Right renal pelvis (tissue), 4 donors: Measurements from ENCODE around the gene CCDC33. TPM values are rescaled to one million over a fixed set of nuclear protein-coding genes. Genes with fewer than 3 reads are reported as not detected.

ENCODE experiments used
- DNase-seq, 4 donors: peaks; one replicate each; pipeline ENCODE4 v3.0.0-alpha.2; 2013; ENCODE audit warnings: low read depth in 4 of 4, low spot score in 3 of 4, missing footprints in 1 of 4
- polyA plus RNA-seq, 4 donors: library from polyadenylated mRNA; unstranded; fragments of 120-200 nt; gene quantifications; one replicate each; pipeline ENCODE4 v1.2.1, GENCODE V29; 2013; ENCODE audit not compliant: insufficient read length in 4 of 4

Gene CCDC33
- polyA plus RNA-seq, 4 donors, result 3.9 to 6.2 (median 5.2) TPM

DNA sequence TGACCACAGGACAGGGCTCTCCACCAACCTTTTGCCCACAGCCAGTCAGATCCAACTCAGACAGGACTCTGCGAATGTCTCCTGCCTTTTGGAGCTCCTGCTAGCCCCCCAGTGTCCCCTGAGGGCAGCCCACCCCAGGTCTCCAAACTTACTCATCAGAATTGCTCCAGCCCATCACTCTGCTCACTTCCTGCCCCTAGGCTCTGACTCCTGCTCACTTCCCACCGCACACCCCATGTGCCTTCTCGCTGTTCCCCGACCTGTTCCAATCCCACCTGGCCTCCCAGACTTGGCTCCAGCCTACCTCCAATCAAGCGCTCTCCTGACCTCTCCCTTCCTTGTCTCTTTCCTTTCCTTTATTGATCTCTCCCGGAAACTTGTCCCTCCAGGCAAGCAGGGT is 27.6 kb upstream of the CCDC33 start:
- no peak for DNase-seq

- DNase-seq, result no peak
These were observed 27.1 kb upstream of the CCDC33 start for GRCh38 chr15:74208901-74209559.

DNA sequence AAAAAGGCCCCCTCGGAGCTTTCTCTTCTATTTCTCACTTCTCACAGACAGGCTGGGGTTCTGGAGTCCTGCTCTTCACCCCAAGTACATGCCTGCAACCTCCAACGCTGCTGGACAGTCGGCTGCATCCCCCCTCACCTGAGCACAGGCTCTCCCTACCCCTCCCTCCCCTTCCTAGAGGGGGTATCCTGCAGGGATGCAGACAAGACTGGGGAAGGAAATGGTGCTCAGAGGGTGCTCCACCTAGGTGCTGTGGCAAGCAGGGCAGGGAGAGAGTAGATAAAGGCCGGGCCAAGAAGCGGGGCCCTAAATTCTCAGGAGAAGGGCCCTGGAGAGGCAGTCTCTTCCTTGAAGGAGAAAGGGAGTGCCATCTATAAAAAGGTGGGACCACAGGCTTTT is 26.6 kb upstream of the CCDC33 start:
- no peak for DNase-seq

DNA sequence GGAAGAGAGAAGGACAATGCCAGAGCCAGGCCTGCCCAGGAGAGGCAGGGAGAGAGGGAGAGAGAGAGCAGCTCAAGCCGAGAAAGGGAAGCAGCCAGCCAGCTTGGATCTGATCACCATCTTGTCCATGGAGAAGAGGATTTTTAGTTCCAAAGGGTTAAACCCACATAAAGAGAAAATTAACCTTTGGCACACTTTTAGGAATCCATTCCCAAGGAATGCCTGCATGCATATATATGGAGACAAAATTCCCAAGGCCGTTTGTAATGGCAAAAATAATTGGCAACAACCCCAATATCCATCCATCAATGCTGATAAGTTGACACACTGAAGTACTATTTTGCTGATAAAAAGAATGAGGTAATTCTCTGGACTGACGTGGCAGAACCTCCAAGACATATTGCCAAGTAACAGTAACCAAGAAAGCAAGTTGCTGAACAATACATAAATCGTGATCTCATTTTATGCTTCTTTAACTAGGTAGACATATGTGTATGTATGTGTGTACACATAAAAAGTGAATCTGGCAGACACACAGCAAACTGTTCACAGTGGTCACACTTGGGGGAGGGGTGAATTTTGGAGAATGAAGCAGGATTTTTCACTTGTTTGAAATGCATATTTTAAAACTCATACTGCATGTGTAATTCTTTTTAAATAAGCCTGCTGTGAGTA is 26.0 kb upstream of the CCDC33 start:
- no peak for DNase-seq

DNA sequence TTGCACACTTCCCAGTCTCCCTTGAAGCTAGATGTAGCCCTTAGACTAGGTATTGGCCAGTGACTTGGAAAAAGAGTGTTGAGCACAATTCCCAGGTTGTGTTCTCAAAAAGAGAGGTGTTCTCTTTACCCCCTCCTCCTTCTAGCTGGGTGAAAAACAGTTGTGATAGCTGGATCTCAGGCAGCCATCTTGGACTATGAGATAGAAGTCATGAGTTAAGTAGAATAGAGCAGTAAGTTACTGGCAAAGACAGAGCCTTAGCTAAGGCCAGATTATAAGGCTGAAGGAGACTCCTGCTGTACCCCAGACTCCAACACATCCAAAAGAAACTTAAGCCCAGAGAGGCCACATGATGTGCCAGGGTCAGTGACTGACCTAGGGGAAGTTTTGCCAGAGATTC is 25.4 kb upstream of the CCDC33 start:
- DNase-seq, result no peak

DNA sequence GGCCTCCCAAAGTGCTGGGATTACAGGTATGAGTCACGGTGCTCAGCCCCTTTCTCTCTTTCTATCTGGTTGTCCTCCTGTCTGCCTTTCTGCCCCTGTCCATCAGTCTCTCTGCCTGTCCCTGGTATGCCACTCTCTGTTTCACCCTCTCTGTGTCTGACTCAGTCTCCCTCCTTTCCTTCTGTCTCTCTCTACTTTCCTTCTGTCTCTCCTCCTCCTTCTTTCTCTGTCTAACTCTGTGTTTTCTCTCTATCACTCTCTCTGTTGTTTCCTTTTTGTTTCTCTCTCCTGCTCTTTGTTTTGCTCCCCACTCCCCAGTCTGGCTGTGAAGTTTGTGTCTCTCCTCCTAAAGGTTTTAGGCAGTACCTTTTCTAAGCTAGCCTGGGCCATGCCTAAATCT is 24.5 kb upstream of the CCDC33 start:
- DNase-seq, result no peak

DNA sequence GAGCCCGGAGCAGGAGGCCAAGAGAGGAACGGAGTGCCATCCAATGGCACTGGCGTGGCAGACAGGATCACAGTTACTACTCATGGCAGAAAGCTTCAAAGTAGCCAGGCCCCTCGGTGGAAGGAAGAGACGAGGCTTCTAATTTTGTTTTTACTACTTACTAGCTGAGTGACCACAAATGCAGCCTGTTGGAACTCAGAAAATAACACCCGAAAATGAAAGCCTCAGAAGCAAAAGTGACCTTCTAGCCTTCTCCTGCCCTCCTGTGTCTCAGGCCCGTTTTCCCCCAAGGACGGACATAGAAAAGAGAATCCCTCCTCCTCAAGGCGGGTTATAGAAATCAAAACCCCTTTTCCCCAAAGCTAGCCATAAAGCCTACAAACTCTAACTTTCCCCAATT is 23.6 kb upstream of the CCDC33 start:
- no peak for DNase-seq

GRCh38 chr15:74213858-74214284 is 22.3 kb upstream of the CCDC33 start:
- DNase-seq, result no peak

GRCh38 chr15:74214324-74215021 is 21.7 kb upstream of the CCDC33 start:
- no peak for DNase-seq

DNA sequence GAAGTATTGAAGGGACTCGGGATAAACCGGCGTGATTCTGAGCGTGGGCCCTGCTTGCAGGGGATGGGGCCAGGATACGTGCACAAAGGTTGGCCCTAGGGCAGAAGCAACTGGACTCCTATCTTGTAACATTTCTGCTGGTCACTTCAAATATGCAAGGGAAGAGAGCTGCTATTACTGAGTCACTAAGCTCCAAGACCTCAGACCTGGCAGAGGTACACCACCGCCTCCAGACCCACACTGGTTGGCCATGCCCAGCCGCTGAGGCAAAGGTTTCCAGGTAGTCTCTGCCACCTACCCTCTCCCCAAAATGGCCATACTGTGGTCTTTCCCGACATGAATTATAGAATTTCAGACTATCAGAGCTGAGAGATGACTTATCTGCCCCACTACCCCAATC is 20.2 kb upstream of the CCDC33 start:
- DNase-seq, result no peak

GRCh38 chr15:74216949-74217348 is 19.2 kb upstream of the CCDC33 start:
- DNase-seq, result no peak

DNA sequence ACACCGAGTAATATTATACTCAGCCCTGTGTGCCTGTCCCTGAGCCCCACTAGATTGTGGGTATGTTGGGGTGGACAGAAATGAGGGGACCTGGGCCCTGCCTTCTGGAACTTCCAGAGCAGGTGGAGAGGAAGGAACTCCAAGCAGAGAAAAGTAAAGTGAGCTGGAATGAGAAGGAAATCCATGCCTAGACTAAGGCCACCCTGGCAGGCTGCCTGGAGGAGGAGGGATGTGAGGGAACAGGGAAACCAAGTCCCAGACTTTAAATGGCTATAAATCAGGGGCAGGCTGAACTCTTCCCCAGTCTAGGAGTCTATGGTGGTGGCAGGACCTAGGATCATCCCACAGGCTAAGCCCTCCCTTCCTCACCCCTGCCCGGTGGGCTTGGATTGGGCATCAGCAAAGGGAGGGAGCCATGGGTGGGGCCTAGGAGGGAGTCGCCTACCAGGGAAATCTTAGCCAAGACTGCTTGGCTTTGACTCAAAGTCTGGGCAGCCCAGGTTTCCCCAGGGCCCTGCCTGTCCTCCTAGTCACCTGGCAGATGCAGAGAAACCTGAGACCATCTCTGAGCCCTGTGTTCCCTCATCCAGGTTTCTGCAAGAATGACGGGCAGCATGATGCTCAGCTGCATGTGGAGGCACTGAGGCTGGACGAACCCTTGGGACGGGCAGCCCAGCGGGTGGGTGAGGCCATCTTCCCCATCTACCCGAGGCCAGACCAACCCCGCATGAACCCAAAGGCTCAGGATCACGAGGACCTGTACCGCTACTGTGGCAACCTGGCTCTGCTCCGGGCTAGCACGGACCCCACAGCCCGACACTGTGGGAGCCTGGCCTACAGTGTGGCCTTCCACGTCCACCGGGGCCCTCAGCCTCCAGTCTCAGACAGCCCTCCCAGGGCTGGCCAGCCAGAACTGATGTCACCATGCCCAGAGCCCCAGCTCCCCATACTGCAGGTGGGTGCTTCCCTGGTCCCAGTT is 17.9 kb upstream of the CCDC33 start:
- DNase-seq, result no peak

GRCh38 chr15:74220475-74221248 is 15.5 kb upstream of the CCDC33 start:
- DNase-seq, result no peak

GRCh38 chr15:74221399-74222239 is 14.5 kb upstream of the CCDC33 start:
- DNase-seq, result no peak

DNA sequence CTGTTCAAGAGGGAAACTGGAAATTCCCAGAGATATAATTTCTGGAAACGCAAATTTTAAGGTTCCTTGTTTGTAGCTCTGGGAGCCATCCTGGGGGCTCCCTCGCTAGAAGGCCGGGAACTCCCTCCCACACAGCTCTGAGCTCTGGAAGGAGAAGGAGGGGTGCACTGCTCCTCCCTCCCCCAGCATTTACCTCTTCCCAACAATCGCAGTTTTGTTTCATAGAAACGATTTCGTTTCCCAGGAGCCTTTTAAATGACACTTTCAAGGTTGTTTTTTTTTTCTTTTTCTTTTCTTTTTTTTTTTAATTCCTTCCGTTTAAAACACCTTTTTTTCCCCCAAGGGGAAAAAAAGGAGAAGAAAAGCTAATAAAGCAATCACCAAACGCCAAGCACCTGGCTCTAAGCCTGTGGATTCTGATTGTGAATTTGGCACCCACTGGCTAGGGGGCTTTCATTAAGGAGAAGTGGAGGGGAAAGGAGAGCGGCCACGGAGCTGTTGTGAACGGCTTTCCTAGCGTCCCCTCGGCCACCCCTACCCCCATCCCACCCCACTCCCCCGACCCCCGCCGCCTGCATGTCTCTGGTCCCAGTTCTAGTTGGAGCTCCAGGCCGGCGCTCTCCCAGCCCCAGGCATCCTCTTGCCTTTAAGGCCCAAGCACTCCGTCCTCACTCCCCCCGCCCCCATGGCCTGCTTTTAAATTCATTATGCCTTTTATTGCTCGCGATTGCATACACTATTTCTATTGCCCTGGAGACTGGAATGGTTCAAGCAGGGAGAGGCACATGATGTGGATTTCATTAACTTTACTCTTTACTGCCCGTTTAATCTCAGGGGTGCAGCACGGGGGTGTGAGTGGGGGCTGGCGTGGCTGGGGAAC is 13.6 kb upstream of the CCDC33 start:
- DNase-seq, result no peak

DNA sequence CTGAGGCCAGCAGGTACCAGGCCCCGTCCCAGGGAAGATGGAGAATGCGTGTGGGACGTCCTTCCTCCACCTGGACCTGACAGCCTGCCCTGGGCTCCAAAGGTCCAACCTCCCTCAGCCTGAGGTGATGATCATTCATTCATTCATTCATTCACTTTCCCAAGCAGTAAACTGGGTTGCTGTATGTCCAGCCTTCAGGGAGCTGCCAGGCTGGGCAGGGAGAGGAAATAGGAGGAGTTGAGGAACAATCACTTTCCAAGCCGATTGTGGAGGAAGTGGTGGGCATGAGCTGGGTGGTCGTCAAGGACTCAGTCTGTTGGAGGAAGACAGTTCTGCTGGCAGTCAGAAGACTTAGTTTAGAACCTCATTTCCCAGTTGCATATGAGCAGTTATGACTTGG is 10.2 kb upstream of the CCDC33 start:
- DNase-seq, result no peak

- DNase-seq, result no peak
These were observed 9.2 kb upstream of the CCDC33 start for GRCh38 chr15:74226761-74227540.
